CD4-positive, alpha-beta memory T cell (primary cell): ENCODE measurements around the gene HCAR3. TPM values are rescaled to one million over a fixed set of nuclear protein-coding genes. Genes with fewer than 3 reads are reported as not detected.
"Not testable (repeated sequence)": the region's sequence is repeated elsewhere in the genome, so short reads cannot be mapped to it uniquely, and the experiment has no call there.

ENCODE experiments used
- CTCF ChIA-PET: fragments of 350-600 bp; sonication (Branson Sonifier 250); formaldehyde crosslinking; loops from one replicate; lab custom pipeline; 2021; ENCODE audit warnings: inconsistent platforms; ENCODE audit not compliant: partially characterized antibody; lab: Charles Lee
- POLR2A ChIA-PET: fragments of 350-600 bp; sonication (Branson Sonifier 250); formaldehyde crosslinking; loops from one replicate; lab custom pipeline; 2021; ENCODE audit not compliant: partially characterized antibody; lab: Charles Lee
- DNase-seq, 5 donors: peaks; one replicate each; pipeline versions ENCODE4 v3.0.0 to v3.0.0-alpha.2; 2020 to 2022; ENCODE audit warnings: mixed read lengths in 1 of 5
- H3K27ac ChIP-seq: one replicate; pipeline ENCODE4 v1.7.0; 2013; ENCODE audit warnings: low read depth, low read length
- H3K27me3 ChIP-seq: 2 replicates; pipeline ENCODE4 v1.7.0; 2013; ENCODE audit warnings: mild to moderate bottlenecking, low read length, moderate library complexity; ENCODE audit not compliant: insufficient read depth
- H3K36me3 ChIP-seq: 2 replicates; pipeline ENCODE4 v1.7.0; 2013; ENCODE audit warnings: mild to moderate bottlenecking, low read length, moderate library complexity; ENCODE audit not compliant: insufficient read depth
- H3K4me1 ChIP-seq: 2 replicates; pipeline ENCODE4 v1.7.0; 2013; ENCODE audit warnings: mild to moderate bottlenecking, low read length, moderate library complexity; ENCODE audit not compliant: insufficient read depth
- H3K4me3 ChIP-seq, 2 donors: one replicate each; pipeline ENCODE4 v1.7.0; 2013; ENCODE audit warnings: low read length in 2 of 2, mild to moderate bottlenecking in 1 of 2
- H3K9me3 ChIP-seq, 2 donors: one replicate each; pipeline ENCODE4 v1.7.0; 2013; ENCODE audit warnings: low read length in 2 of 2, control low read depth in 1 of 2; ENCODE audit not compliant: control insufficient read depth in 1 of 2
- H3K27ac Mint-ChIP-seq, 7 donors: one replicate each; pipeline ENCODE4 v1.8.0; 2020 to 2021; ENCODE audit warnings: mixed read lengths in 7 of 7, mild to moderate bottlenecking in 6 of 7, inconsistent platforms in 3 of 7, moderate library complexity in 3 of 7
- H3K27me3 Mint-ChIP-seq, 2 donors: one replicate each; pipeline ENCODE4 v1.8.0; 2020 to 2021; ENCODE audit warnings: mixed read lengths in 2 of 2
- H3K36me3 Mint-ChIP-seq, 2 donors: one replicate each; pipeline ENCODE4 v1.8.0; 2020 to 2021; ENCODE audit warnings: mixed read lengths in 2 of 2, inconsistent platforms in 1 of 2, mild to moderate bottlenecking in 1 of 2
- H3K4me1 Mint-ChIP-seq, 4 donors: one replicate each; pipeline ENCODE4 v1.8.0; 2020 to 2021; ENCODE audit warnings: mixed read lengths in 4 of 4, mild to moderate bottlenecking in 1 of 4
- H3K4me3 Mint-ChIP-seq, 8 donors: one replicate each; pipeline ENCODE4 v1.8.0; 2020 to 2021; ENCODE audit warnings: mixed read lengths in 8 of 8, mild to moderate bottlenecking in 7 of 8, moderate library complexity in 6 of 8, inconsistent platforms in 3 of 8
- H3K9me3 Mint-ChIP-seq, 8 donors: one replicate each; pipeline ENCODE4 v1.8.0; 2020 to 2021; ENCODE audit warnings: mixed read lengths in 8 of 8, mild to moderate bottlenecking in 5 of 8, inconsistent platforms in 3 of 8, moderate library complexity in 1 of 8
- intact Hi-C: fragments of 100-400 bp; cut with micrococcal nuclease; formaldehyde crosslinking; loops from one replicate; pipeline ENCODE4 v1.15.1; 2023
- polyA plus RNA-seq, 2 donors: library from polyadenylated mRNA; unstranded; fragments of 300-500 nt; fragmentation: Illumina TruSeq; gene quantifications; one replicate each; pipeline ENCODE4 v1.2.3, GENCODE V29; 2021
- total RNA-seq, 2 experiments: library from RNA; stranded (reverse); gene quantifications; one replicate each; pipeline ENCODE4 v1.2.3, GENCODE V29; 2021

Gene HCAR3
- total and polyA plus RNA-seq, 4 experiments from 2014 or later: not detected

DNA sequence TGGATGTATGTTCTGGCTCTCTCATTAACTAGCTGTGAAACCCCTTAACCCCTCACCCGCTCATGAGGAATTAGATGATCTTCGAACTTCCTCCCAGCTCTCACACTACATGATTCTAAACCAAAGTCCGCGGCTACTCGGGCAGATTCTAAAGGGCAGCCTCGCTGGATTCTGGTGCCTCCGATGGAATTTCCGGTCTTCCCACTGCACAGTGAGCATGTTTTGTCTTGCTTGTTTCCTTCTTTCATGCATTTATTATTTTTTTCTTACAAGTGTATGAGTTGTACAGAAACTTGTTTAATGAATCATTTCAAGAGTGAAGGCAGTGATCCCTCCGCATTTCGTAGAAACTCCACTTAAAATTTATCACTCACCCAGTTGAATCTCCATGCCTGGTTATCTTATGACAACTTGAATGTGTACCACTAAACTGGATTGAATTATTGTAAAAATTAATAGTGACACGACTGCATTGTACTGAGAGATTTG, 4.5 kb upstream of the HCAR3 start:
- Histone ChIP-seq H3K27ac (no peak overlapping the region), H3K9me3 (no peaks in the 10 kb centered on the region), H3K36me3 (no peaks in the 10 kb centered on the region), H3K27me3 (no peaks in the 10 kb centered on the region), H3K4me3 (no peak overlapping the region), H3K4me1 (peaks cover 8% of the 10 kb centered on the region)
- H3K27ac Mint-ChIP-seq: peak overlapping the region in 1 of 7 donors; percentile 72
- POLR2A ChIA-PET: no interaction called here
- CTCF ChIA-PET: no interaction called here
- H3K27me3 Mint-ChIP-seq: peaks cover 6% of the 10 kb centered on the region in 2 donors
- H3K36me3 Mint-ChIP-seq: no peaks in the 10 kb centered on the region
- no peak for DNase-seq
- intact Hi-C loops: no loop called here
- no peaks in the 10 kb centered on the region for H3K9me3 Mint-ChIP-seq
- H3K4me3 Mint-ChIP-seq: no peak overlapping the region
- H3K4me1 Mint-ChIP-seq: peaks cover 4 to 11% (median 5%) of the 10 kb centered on the region in 4 donors

DNA sequence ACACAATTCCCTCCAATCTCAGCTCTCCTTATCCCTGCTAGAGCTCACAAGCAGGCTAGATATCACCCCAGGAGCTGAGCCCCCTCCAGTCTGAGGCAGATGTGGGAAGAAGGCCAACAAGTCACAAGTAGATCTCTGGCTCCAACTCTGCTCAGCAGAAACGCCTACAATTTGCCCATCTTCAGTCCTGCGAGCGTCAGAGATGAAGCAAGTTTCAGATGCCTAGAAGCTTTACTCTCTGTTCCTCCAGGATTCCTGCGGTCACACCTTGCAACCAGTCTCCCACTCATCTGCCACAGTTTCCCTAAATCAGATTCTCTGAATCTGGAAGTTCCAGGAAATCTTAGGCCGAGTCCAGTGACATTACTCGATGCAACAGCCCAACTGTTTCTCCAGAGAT, 1.4 kb downstream of the HCAR3 start:
- H3K9me3 ChIP-seq, POLR2A ChIA-PET, H3K27ac Mint-ChIP-seq, H3K9me3 Mint-ChIP-seq, H3K4me3 Mint-ChIP-seq, H3K4me3 ChIP-seq, H3K36me3 ChIP-seq, DNase-seq, H3K4me1 Mint-ChIP-seq, CTCF ChIA-PET, intact Hi-C loops, H3K27ac ChIP-seq, H3K27me3 ChIP-seq, H3K4me1 ChIP-seq, H3K27me3 Mint-ChIP-seq, H3K36me3 Mint-ChIP-seq: not testable (repeated sequence)

GRCh38 chr12:122713491-122714188, 3.0 kb downstream of the HCAR3 start:
- H3K27ac ChIP-seq, H3K27ac Mint-ChIP-seq: not testable (repeated sequence)

GRCh38 chr12:122711266-122711665, 5.3 kb downstream of the HCAR3 start:
- intact Hi-C loops, H3K9me3 ChIP-seq, POLR2A ChIA-PET, H3K9me3 Mint-ChIP-seq, H3K4me3 Mint-ChIP-seq, H3K4me1 ChIP-seq, CTCF ChIA-PET, H3K27me3 Mint-ChIP-seq, H3K36me3 ChIP-seq, H3K4me1 Mint-ChIP-seq, H3K4me3 ChIP-seq, H3K27ac ChIP-seq, H3K36me3 Mint-ChIP-seq, H3K27me3 ChIP-seq, DNase-seq: not testable (repeated sequence)
- peak overlapping the region in 1 of 7 donors; percentile 83 for H3K27ac Mint-ChIP-seq

More at GRCh38 chr12:122713491-122714188, 3.0 kb downstream of the HCAR3 start:
- H3K4me1 Mint-ChIP-seq, H3K4me1 ChIP-seq, H3K36me3 ChIP-seq, CTCF ChIA-PET, POLR2A ChIA-PET, H3K4me3 Mint-ChIP-seq, DNase-seq, H3K27me3 Mint-ChIP-seq, H3K4me3 ChIP-seq, H3K9me3 ChIP-seq, H3K27me3 ChIP-seq, H3K36me3 Mint-ChIP-seq, H3K9me3 Mint-ChIP-seq, intact Hi-C loops: not testable (repeated sequence)

- CTCF ChIA-PET: not testable (repeated sequence)
Measured at GRCh38 chr12:122710341-122710740, 6.3 kb downstream of the HCAR3 start.

GRCh38 chr12:122709287-122709686, 7.3 kb downstream of the HCAR3 start:
- H3K36me3 Mint-ChIP-seq, H3K27me3 ChIP-seq, H3K4me1 ChIP-seq, H3K9me3 ChIP-seq, DNase-seq, POLR2A ChIA-PET, intact Hi-C loops, H3K9me3 Mint-ChIP-seq, H3K27ac Mint-ChIP-seq, H3K27ac ChIP-seq, H3K27me3 Mint-ChIP-seq, H3K4me1 Mint-ChIP-seq, H3K4me3 Mint-ChIP-seq, H3K36me3 ChIP-seq, CTCF ChIA-PET, H3K4me3 ChIP-seq: not testable (repeated sequence)

More at GRCh38 chr12:122710341-122710740, 6.3 kb downstream of the HCAR3 start:
- POLR2A ChIA-PET, H3K27me3 ChIP-seq, DNase-seq, H3K36me3 Mint-ChIP-seq, H3K4me3 Mint-ChIP-seq, H3K9me3 Mint-ChIP-seq, H3K4me1 Mint-ChIP-seq, intact Hi-C loops, H3K4me3 ChIP-seq, H3K9me3 ChIP-seq, H3K27ac ChIP-seq, H3K4me1 ChIP-seq, H3K27ac Mint-ChIP-seq, H3K36me3 ChIP-seq, H3K27me3 Mint-ChIP-seq: not testable (repeated sequence)

GRCh38 chr12:122703841-122704240, 12.8 kb downstream of the HCAR3 start:
- H3K27me3 Mint-ChIP-seq, H3K9me3 Mint-ChIP-seq, DNase-seq, H3K4me3 Mint-ChIP-seq, H3K9me3 ChIP-seq, H3K27me3 ChIP-seq, H3K4me1 Mint-ChIP-seq, POLR2A ChIA-PET, H3K27ac ChIP-seq, H3K27ac Mint-ChIP-seq, H3K36me3 Mint-ChIP-seq, H3K4me1 ChIP-seq, intact Hi-C loops, H3K36me3 ChIP-seq, CTCF ChIA-PET, H3K4me3 ChIP-seq: not testable (repeated sequence)
